Esophagus squamous epithelium (tissue), 5 donors: ENCODE data around the gene OOSP4B. TPM values are rescaled to one million over a fixed set of nuclear protein-coding genes. Genes with fewer than 3 reads are reported as not detected.

Source experiments
- DNase-seq: peaks from one replicate; lab custom pipeline; 2025; lab: John Stamatoyannopoulos, UW
- H3K27ac ChIP-seq, 4 donors: fragments of 200-600 bp; sonication (generic); one replicate each; pipeline ENCODE4 v1.5.1; 2016 to 2019; ENCODE audit warnings: mild to moderate bottlenecking in 1 of 4
- H3K27me3 ChIP-seq, 4 donors: fragments of 200-600 bp; sonication (generic); 1 replicate in 3 of 4; 2 replicates in 1 of 4; pipeline versions ENCODE4 v1.5.1 to v1.6.0; 2017 to 2021; ENCODE audit warnings: antibody characterized with exemption in 1 of 4
- H3K36me3 ChIP-seq, 3 donors: fragments of 200-600 bp; sonication (generic); one replicate each; pipeline ENCODE4 v1.5.1; 2016 to 2019
- H3K4me1 ChIP-seq, 3 donors: fragments of 200-600 bp; sonication (generic); one replicate each; pipeline ENCODE4 v1.5.1; 2017 to 2019
- H3K4me3 ChIP-seq, 4 donors: fragments of 200-600 bp; sonication (generic); 1 replicate in 3 of 4; 2 replicates in 1 of 4; pipeline ENCODE4 v1.5.1; 2016 to 2019; ENCODE audit warnings: mild to moderate bottlenecking in 2 of 4, moderate library complexity in 1 of 4
- H3K9me3 ChIP-seq, 3 donors: fragments of 200-600 bp; sonication (generic); one replicate each; pipeline ENCODE4 v1.5.1; 2016 to 2019
- CTCF ChIP-seq, 6 experiments: fragments of 450-650 bp in 4 of 6; fragments of 200-600 bp in 2 of 6; sonication (generic) in 2 of 6; IDR thresholded peaks; one replicate each; pipeline ENCODE4 v1.5.1; 2016 to 2019; ENCODE audit warnings: antibody characterized with exemption in 6 of 6, mild to moderate bottlenecking in 4 of 6, moderate library complexity in 4 of 6
- POLR2A ChIP-seq, 4 donors: fragments of 450-650 bp; IDR thresholded peaks; one replicate each; pipeline ENCODE4 v1.6.1; 2017; ENCODE audit warnings: antibody characterized with exemption in 4 of 4, mild to moderate bottlenecking in 4 of 4, moderate library complexity in 3 of 4
- WGBS, 2 donors: methylation state at CpG; one replicate each; pipeline ENCODE4 v1.1.5; 2018; 5-methylcytosine and 5-hydroxymethylcytosine counted together
- intact Hi-C: fragments of 100-400 bp; cut with DNase I; formaldehyde crosslinking; loops from one replicate; pipeline ENCODE4 v1.15.0; 2022
- total RNA-seq, 4 donors: library from RNA; depleted of rRNA; stranded (reverse); fragments of >200 nt; gene quantifications; one replicate each; pipeline ENCODE4 v1.1.0, GENCODE V29; 2016
- donor health status: DM: yes; HTN: yes; CAD: no.

OOSP4B gene
- total RNA-seq, 4 donors from 2014 or later: not detected

- no peaks in the 10 kb centered on the region for H3K4me1 ChIP-seq
- no peak for DNase-seq
- H3K27me3 ChIP-seq: no peaks in the 10 kb centered on the region
- TF ChIP-seq CTCF (IDR thresholded peaks at IDR 0.05) (no peak), POLR2A (IDR thresholded peaks at IDR 0.05) (no peak)
- no peak overlapping the region for H3K27ac ChIP-seq
- no peaks in the 10 kb centered on the region for H3K9me3 ChIP-seq
- no peak overlapping the region for H3K4me3 ChIP-seq
- no peaks in the 10 kb centered on the region for H3K36me3 ChIP-seq
- intact Hi-C loops: no loop called here
- 57 to 92% methylated on average over 1 of the region's 1 CpG for WGBS, 2 donors
Observed at GRCh38 chr11:59983212-59983611, 33.8 kb upstream of the OOSP4B start.

- Histone ChIP-seq H3K36me3 (no peaks in the 10 kb centered on the region), H3K9me3 (no peaks in the 10 kb centered on the region), H3K27ac (no peak overlapping the region), H3K27me3 (no peaks in the 10 kb centered on the region), H3K4me3 (no peak overlapping the region), H3K4me1 (no peaks in the 10 kb centered on the region)
- DNase-seq: no peak
- intact Hi-C loops: no loop called here
- TF ChIP-seq POLR2A (IDR thresholded peaks at IDR 0.05): no peak
- no peak for TF ChIP-seq CTCF (IDR thresholded peaks at IDR 0.05)
- 85 to 86% methylated on average over 3 of the region's 3 CpGs for WGBS, 2 donors
Observed at GRCh38 chr11:59984368-59984767, 32.6 kb upstream of the OOSP4B start.

- 35 to 79% methylated on average over 1 of the region's 1 CpG for WGBS, 2 donors
- DNase-seq: no peak
- Histone ChIP-seq H3K27ac (no peak overlapping the region), H3K4me3 (no peak overlapping the region), H3K9me3 (peaks cover 0 to 13% (median 0%) of the 10 kb centered on the region in 3 donors), H3K4me1 (no peaks in the 10 kb centered on the region), H3K27me3 (no peaks in the 10 kb centered on the region), H3K36me3 (no peaks in the 10 kb centered on the region)
- TF ChIP-seq CTCF (IDR thresholded peaks at IDR 0.05) (no peak), POLR2A (IDR thresholded peaks at IDR 0.05) (no peak)
- intact Hi-C loops: no loop called here
Observed at GRCh38 chr11:59990421-59990820, 26.6 kb upstream of the OOSP4B start.

GRCh38 chr11:59992425-59992824, 24.6 kb upstream of the OOSP4B start:
- no peak overlapping the region for H3K4me3 ChIP-seq
- no peak for TF ChIP-seq CTCF (IDR thresholded peaks at IDR 0.05)
- no peak for TF ChIP-seq POLR2A (IDR thresholded peaks at IDR 0.05)
- 50 to 58% methylated on average over 5 of the region's 5 CpGs for WGBS, 2 donors
- H3K4me1 ChIP-seq: no peaks in the 10 kb centered on the region
- H3K9me3 ChIP-seq: peaks cover 0 to 13% (median 0%) of the 10 kb centered on the region in 3 donors
- H3K36me3 ChIP-seq: no peaks in the 10 kb centered on the region
- intact Hi-C loops: no loop called here
- H3K27ac ChIP-seq: no peak overlapping the region
- no peak for DNase-seq
- no peaks in the 10 kb centered on the region for H3K27me3 ChIP-seq

GRCh38 chr11:59997800-59998199, 19.2 kb upstream of the OOSP4B start:
- WGBS, 2 donors: 61 to 64% methylated on average over 2 of the region's 2 CpGs

More at GRCh38 chr11:59997800-59998199, 19.2 kb upstream of the OOSP4B start:
- Histone ChIP-seq H3K36me3 (no peaks in the 10 kb centered on the region), H3K27ac (no peak overlapping the region), H3K4me3 (no peak overlapping the region), H3K27me3 (no peaks in the 10 kb centered on the region), H3K4me1 (no peaks in the 10 kb centered on the region), H3K9me3 (peaks cover 0 to 4% (median 0%) of the 10 kb centered on the region in 3 donors)
- DNase-seq: no peak
- intact Hi-C loops: no loop called here
- no peak for TF ChIP-seq POLR2A (IDR thresholded peaks at IDR 0.05)
- TF ChIP-seq CTCF (IDR thresholded peaks at IDR 0.05): no peak
